ENCODE measurements around the gene CNTNAP5.
"Not testable (repeated sequence)": the region's sequence is repeated elsewhere in the genome, so short reads cannot be mapped to it uniquely, and the experiment has no call there.

The CNTNAP5 gene

DNA sequence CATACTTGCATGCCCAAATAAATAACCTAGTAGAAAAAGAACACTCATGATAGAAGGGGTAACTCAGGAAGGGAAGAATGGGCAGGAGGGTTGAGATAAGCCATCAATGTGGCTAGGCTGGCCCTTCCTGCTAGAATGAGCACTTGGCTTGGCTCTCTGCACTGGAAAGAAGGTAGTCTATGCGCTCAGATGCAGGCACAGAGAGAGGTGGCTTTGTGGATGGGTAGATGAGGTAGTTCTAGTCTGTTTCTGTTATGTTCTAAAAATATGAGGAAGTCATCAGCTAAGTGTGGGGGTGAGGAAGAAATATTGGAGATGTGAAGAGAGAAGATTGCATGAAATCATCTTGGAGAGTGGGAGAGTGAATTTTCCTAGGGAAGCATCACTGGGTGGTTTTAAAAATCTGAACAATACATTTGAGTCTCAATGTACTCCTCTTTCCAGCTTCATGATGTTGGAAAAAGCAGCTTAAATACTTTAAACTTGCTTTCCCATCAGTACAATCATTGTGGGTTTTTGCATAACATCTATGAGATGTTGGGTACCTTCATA is 357.1 kb downstream of the CNTNAP5 start:
- H3K4me3 ChIP-seq (ENCODE audit: low read depth, low read length): no peak overlapping the region
- TF ChIP-seq, protein P1, sequence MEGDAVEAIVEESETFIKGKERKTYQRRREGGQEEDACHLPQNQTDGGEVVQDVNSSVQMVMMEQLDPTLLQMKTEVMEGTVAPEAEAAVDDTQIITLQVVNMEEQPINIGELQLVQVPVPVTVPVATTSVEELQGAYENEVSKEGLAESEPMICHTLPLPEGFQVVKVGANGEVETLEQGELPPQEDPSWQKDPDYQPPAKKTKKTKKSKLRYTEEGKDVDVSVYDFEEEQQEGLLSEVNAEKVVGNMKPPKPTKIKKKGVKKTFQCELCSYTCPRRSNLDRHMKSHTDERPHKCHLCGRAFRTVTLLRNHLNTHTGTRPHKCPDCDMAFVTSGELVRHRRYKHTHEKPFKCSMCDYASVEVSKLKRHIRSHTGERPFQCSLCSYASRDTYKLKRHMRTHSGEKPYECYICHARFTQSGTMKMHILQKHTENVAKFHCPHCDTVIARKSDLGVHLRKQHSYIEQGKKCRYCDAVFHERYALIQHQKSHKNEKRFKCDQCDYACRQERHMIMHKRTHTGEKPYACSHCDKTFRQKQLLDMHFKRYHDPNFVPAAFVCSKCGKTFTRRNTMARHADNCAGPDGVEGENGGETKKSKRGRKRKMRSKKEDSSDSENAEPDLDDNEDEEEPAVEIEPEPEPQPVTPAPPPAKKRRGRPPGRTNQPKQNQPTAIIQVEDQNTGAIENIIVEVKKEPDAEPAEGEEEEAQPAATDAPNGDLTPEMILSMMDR (IDR thresholded peaks at IDR 0.05; ENCODE audit: insufficient read depth, low read depth, low read length, missing control alignments): no peak
- DNase-seq (ENCODE audit: low read depth): no peak

DNA sequence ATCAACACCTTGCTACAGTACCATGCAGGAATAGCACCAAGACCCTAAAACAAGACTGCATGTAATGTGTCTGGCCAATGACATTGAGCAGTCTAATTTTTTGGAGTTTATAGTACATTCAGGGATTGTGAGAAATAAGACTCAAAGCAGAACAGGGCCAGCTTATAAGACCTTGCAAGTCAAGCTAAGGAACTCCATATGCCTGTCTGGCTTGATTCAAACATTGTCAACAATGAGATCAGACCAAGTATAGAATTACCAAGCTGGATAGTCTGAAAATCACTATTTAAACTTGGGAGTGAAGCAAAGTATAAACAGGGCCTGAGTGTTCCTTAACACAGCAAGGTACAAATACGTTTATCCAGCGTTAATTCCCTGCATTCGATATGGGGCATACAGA is 370.9 kb downstream of the CNTNAP5 start:
- DNase-seq (ENCODE audit: low read depth): no peak
- TF ChIP-seq, protein P1 (IDR thresholded peaks at IDR 0.05; ENCODE audit: insufficient read depth, low read depth, low read length, missing control alignments): no peak
- H3K4me3 ChIP-seq (ENCODE audit: low read depth, low read length): no peak overlapping the region

DNA sequence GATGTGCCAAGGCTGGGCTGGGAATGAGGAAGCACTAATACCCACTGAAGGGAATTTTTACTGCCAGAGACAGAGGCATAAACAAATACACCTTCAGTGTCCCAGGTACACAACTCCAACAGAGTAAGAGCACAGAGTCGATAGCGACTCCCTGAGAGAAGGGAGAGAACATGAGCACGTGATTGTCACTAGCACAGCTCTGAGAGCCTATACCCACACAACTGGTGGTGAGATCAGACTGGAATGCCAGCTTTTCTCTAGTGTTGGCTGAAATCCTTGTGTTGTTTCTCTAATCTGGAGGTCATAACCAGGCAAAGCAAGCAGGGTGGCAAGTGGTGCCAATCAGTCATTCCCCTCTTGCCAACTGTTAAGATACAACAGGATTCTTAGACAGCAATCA is 377.2 kb downstream of the CNTNAP5 start:
- DNase-seq (ENCODE audit: low read depth): no peak
- TF ChIP-seq, protein P1 (IDR thresholded peaks at IDR 0.05; ENCODE audit: insufficient read depth, low read depth, low read length, missing control alignments): no peak
- no peak overlapping the region for H3K4me3 ChIP-seq (ENCODE audit: low read depth, low read length)

DNA sequence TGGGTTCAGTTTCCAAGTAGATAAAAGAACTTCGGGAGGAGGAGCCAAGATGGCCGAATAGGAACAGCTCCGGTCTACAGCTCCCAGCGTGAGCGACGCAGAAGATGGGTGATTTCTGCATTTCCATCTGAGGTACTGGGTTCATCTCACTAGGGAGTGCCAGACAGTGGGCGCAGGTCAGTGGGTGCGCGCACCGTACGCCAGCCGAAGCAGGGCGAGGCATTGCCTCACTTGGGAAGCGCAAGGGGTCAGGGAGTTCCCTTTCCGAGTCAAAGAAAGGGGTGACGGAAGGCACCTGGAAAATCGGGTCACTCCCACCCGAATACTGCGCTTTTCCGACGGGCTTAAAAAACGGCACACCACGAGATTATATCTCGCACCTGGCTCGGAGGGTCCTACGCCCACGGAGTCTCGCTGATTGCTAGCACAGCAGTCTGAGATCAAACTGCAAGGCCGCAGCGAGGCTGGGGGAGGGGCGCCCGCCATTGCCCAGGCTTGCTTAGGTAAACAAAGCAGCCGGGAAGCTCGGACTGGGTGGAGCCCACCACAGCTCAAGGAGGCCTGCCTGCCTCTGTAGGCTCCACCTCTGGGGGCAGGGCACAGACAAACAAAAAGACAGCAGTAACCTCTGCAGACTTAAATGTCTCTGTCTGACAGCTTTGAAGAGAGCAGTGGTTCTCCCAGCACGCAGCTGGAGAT is 382.9 kb downstream of the CNTNAP5 start:
- not testable (repeated sequence) for DNase-seq (ENCODE audit: low read depth); H3K4me3 ChIP-seq (ENCODE audit: low read depth, low read length)

- DNase-seq (ENCODE audit: low read depth): no peak
- TF ChIP-seq, protein P1 (IDR thresholded peaks at IDR 0.05; ENCODE audit: insufficient read depth, low read depth, low read length, missing control alignments): no peak
- no peak overlapping the region for H3K4me3 ChIP-seq (ENCODE audit: low read depth, low read length)
Observed at GRCh38 chr2:124424074-124424473, 399.0 kb downstream of the CNTNAP5 start.

GRCh38 chr2:124426122-124426521 is 401.0 kb downstream of the CNTNAP5 start:
- TF ChIP-seq, protein P1 (IDR thresholded peaks at IDR 0.05; ENCODE audit: insufficient read depth, low read depth, low read length, missing control alignments): no peak
- H3K4me3 ChIP-seq (ENCODE audit: low read depth, low read length): no peak overlapping the region
- DNase-seq (ENCODE audit: low read depth): no peak

DNA sequence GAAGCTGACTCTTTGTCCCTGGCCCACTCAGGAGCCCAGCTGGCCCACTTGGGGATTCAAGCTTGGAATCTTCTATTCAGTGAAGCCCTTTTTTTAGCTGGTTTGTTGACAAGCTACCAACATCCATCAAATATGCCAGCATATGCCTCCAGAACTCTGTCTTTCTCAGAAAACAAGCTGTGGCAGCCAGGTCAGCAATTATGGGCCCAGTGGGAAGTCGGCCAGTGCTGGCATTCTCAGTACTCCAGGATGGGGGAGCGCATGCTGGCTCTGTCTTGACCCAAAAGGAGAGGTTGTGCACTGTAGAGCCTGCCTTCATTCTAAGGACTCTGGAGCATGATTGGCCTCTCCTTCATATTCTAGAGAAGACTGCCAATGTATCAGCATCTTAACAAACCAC is 401.5 kb downstream of the CNTNAP5 start:
- no peak for DNase-seq (ENCODE audit: low read depth)
- TF ChIP-seq, protein P1 (IDR thresholded peaks at IDR 0.05; ENCODE audit: insufficient read depth, low read depth, low read length, missing control alignments): no peak
- H3K4me3 ChIP-seq (ENCODE audit: low read depth, low read length): no peak overlapping the region
